ENCODE measurements around the gene KLHL13.
"Not testable (repeated sequence)": the region's sequence is repeated elsewhere in the genome, so short reads cannot be mapped to it uniquely, and the experiment has no call there.

The KLHL13 gene

DNA sequence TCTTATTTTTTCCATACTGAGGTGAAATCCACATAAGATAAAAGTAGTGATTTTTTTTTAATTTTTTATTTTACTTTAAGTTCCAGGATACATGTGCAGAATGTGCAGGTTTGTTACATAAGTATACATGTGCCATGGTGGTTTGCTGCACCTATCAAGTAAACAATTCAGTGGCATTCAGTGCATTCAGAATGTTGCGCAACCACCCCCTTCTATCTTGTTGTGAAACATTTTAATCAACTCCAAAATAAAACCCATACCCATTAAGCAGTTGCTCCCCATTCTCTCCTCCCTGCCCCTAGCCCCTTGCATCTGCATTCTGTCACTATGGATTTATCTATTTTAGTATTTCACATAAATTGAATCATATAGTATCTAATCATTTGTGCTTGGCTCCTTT is 121.2 kb downstream of the KLHL13 start:
- no peak for DNase-seq (ENCODE audit: low read depth in 2 of 3, low spot score in 1 of 3)

DNA sequence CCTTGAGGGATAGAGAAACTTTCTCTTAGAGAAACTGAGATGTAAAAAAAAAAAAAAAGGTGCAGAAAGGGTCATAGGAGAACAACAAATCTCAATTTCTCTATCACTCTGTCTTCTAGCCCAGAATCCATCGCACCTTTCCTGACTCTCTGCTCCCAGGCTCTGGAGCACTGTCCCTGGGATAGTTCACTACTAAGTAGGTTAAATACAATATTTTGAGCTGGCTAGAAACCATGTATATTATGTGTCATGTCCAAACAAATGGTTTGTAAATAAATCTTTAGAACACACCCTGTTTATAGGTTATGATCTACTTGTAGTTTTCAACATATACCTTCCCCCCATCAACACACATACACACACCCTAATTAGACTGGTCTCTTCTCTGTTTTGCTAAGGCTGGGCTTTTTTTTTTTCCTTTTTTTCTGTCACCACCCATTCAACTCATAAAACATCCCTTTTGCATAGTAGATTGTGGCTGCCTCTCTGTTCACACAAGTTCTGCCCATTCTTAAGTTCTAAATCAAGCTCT is 124.4 kb downstream of the KLHL13 start:
- DNase-seq (ENCODE audit: low read depth in 2 of 3, low spot score in 1 of 3) = no peak

- no peak for DNase-seq (ENCODE audit: low read depth in 2 of 3, low spot score in 1 of 3)
Observed at GRCh38 chrX:117990438-117990837, 126.2 kb downstream of the KLHL13 start.

GRCh38 chrX:117989512-117989911 is 127.1 kb downstream of the KLHL13 start:
- no peak for DNase-seq (ENCODE audit: low read depth in 2 of 3, low spot score in 1 of 3)

DNA sequence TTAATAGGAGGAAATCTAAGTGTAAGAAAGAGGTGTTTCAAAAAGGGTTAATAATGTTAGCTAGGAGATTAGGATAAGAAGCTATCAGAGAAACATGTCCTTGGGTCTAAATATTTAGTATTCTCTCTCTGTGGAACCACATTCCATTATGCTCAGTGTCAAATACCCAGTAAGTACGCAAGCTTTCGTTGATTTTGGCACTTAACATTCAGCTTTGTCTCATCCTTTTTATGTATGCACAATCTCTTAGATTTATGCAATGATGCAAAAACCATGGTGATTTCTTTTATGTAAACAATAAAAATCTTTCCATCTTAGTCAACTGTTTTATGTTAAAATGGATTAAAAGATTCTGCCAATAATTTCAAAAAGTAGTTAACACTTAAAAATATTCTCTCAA is 129.2 kb downstream of the KLHL13 start:
- DNase-seq (ENCODE audit: low read depth in 2 of 3, low spot score in 1 of 3) = no peak

DNA sequence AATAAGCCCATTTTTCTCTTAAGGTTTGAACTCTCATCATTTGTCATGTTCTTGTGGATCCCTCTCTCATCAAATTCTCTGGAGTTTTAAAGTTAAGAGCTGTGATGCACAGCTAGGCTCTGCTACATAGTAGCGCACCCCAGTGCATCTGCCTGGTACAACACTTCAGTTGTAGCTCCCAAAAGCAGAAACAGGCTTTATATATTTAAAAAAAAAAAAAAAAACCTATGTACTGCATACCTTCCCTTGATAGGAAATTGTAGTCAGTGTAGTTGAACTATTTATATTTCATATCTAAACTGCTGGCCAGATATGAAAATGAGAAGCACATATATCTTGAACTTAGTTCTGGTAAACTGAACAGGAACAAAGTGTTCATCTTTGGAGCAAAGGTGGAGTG is 131.4 kb downstream of the KLHL13 start:
- no peak for DNase-seq (ENCODE audit: low read depth in 2 of 3, low spot score in 1 of 3)

- no peak for DNase-seq (ENCODE audit: low read depth in 2 of 3, low spot score in 1 of 3)
Observed at GRCh38 chrX:117982694-117983392, 133.8 kb downstream of the KLHL13 start.

GRCh38 chrX:117978402-117978801 is 138.2 kb downstream of the KLHL13 start:
- DNase-seq (ENCODE audit: low read depth in 2 of 3, low spot score in 1 of 3) = no peak

- no peak for DNase-seq (ENCODE audit: low read depth in 2 of 3, low spot score in 1 of 3)
Observed at GRCh38 chrX:117977526-117977925, 139.1 kb downstream of the KLHL13 start.

- no peak for DNase-seq (ENCODE audit: low read depth in 2 of 3, low spot score in 1 of 3)
Observed at GRCh38 chrX:117973110-117973807, 143.4 kb downstream of the KLHL13 start.

DNA sequence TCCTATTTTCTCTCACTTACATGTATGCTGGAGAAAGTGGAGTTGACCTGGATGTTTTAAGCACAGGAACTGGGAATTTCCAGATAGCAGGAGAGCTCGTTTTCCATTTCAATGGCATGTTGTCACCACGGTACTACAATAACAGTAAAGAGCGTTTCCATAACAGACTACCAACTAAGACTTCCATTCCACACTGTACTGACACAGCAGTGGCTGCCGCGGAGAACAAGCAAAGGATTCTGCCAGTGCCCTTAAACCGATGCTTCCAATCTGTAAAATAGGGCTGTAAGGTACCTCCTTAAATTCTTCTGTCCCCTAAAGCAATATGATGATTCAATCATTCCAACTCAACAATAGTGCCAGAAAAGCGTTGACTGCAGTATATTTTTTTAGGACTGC is 143.9 kb downstream of the KLHL13 start:
- no peak for DNase-seq (ENCODE audit: low read depth in 2 of 3, low spot score in 1 of 3)

DNA sequence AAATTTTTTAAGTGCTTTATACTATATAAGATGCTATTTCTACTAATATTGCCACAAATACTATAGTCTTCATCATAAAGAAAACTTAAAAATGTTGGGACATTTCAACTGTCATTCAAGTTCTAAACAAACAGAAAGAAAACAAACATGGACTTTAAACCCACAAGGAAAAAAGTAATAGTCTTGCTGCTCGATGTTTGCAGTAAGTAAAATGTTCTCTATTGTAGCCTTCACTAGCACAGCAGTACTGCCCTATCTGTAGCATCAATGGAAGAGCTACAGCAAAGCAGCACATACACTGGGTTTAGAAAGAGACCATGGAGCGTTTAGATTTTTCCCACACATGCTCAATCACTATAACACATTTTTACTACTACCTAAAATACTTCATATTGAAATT is 146.8 kb downstream of the KLHL13 start:
- no peak for DNase-seq (ENCODE audit: low read depth in 2 of 3, low spot score in 1 of 3)

DNA sequence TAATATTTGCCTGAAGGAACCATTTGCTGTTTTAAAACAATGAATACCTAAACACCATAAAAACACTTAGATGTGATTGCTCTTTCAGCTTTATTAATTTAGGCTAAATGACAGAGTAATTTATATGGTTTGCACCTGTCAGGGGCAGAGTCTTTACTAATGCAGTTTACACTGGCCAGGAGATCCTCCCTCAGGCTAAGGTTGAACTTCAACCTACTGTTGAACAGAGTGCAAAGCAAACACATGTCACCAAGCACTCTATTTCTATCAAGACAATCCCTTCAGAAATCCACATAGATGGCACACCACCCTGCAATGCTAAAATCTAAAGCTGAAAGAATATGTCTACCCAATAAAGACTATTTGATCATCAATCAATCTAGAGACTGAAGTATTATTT is 147.3 kb downstream of the KLHL13 start:
- no peak for DNase-seq (ENCODE audit: low read depth in 2 of 3, low spot score in 1 of 3)

DNA sequence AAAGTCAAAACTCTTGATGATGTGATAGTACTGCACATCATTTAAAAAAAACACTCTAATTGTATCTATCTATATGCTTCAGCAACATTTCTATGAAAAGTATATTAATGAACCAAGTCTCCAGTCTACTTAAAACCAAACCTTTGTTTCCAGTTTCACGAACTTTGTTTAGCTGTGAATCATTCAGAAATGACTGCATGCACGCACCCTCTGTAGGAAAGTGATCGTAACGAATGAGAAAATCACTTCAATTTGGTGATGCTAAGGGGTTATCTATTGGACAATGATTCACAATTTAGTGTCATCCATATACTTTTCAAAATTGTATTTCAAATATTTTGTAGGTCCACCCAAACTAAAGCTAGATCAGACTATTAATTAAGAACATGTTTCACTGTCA is 157.6 kb downstream of the KLHL13 start:
- DNase-seq (ENCODE audit: low read depth in 2 of 3, low spot score in 1 of 3) = no peak

DNA sequence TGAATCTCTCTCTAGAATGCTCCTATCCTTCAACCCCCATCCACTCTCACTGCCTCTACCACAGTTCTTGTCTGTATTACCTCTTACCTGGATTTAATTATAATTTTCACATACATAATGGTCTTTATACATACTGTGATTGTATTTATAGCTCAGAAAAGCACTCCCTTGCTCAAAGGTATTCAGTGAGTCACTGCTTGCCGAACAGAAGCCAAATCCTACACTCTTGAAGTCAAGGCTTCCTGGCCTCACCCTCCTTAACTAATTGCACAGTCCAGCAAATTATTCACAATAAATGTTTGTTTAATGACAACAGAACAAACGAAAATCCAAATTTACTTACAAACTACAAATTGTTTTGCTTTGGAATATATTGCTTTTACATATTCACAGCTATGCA is 159.5 kb downstream of the KLHL13 start:
- DNase-seq (ENCODE audit: low read depth in 2 of 3, low spot score in 1 of 3) = no peak

- not testable (repeated sequence) for DNase-seq (ENCODE audit: low read depth in 2 of 3, low spot score in 1 of 3)
Observed at GRCh38 chrX:117939296-117939695, 177.3 kb downstream of the KLHL13 start.

- no peak for DNase-seq (ENCODE audit: low read depth in 2 of 3, low spot score in 1 of 3)
Observed at GRCh38 chrX:117936118-117936517, 180.5 kb downstream of the KLHL13 start.

DNA sequence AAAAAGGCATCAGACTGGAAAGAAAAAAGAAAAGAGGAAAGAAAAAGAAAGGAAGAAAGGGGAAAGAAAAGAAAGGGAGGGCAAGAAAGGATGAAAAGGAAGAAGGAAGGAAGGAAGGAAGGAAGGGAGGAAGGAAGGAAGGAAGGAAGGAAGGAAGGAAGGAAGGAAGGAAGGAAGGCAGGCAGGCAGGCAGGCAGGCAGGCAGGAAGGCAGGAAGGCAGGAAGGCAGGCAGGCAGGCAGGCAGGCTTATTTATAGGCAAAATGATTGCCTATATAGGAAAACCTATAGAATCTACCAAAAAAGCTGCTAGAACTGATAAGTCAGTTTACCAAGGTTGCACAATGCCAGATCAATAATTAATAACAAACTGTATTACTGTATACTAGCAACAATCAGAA is 186.5 kb downstream of the KLHL13 start:
- not testable (repeated sequence) for DNase-seq (ENCODE audit: low read depth in 2 of 3, low spot score in 1 of 3)

GRCh38 chrX:117919755-117920154 is 196.9 kb downstream of the KLHL13 start:
- no peak for DNase-seq (ENCODE audit: low read depth in 2 of 3, low spot score in 1 of 3)

GRCh38 chrX:117910216-117910615 is 206.4 kb downstream of the KLHL13 start:
- no peak for DNase-seq (ENCODE audit: low read depth in 2 of 3, low spot score in 1 of 3)

- no peak for DNase-seq (ENCODE audit: low read depth in 2 of 3, low spot score in 1 of 3)
Observed at GRCh38 chrX:117898226-117898625, 218.4 kb downstream of the KLHL13 start.

- DNase-seq (ENCODE audit: low read depth in 2 of 3, low spot score in 1 of 3) = no peak
Observed at GRCh38 chrX:117895418-117895817, 221.2 kb downstream of the KLHL13 start.

DNA sequence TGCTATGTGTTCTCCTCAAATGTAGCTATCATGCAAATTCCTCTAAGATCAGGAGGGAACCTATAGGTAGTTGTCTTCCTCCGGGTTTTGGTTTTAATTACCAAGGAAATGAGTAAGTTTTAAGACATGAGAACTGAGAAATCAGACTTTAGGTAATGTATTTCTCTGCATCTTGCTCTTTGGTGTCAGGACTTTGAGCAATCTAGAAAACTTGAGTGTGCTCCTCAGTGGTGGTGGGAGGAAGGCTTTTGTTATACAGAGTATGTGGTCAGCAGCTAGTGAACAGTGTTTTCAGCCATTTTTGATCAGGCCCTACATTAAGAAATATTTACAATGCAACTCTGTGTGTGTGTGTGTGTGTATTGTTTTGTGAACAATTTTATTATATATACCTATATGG is 224.1 kb downstream of the KLHL13 start:
- no peak for DNase-seq (ENCODE audit: low read depth in 2 of 3, low spot score in 1 of 3)
